ENCODE measurements around the gene C3orf62. TPM values are rescaled to one million over a fixed set of nuclear protein-coding genes. Genes with fewer than 3 reads are reported as not detected.

Gene C3orf62
- total and polyA plus RNA-seq, 10 of the 15 experiments (the other 5 are each of a cell fraction or from before 2014, with no cell fraction given): 2.7 to 7.5 (median 4.2) TPM

DNA sequence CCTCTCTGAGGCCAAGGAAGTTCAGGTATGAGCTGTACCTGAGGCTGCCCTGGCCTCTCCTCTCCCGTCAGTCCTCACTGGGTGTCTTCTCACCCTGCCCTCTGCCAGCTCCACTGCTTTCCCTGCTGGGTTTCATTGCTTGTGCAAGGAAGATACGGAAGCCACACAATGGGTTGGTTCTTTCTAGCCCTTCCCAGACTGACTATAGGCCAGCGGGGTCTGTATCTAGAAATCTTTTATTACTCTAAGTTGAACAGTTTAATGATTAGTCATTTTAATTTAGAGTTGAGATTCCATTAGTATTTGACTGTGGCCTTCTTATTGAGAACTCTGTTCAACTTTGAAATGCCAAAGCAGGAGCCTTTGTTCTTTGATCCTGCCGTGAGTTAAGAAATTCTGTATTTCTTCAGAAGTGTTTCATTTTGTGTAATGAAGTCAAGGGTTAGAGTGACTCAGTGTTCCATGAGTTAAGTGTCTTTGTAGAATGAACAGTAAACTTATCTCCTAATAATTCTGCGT, 16.2 kb downstream of the C3orf62 start:
- no TSS peak for BruUV-seq (replicated peaks)
- no peak for DNase-seq (ENCODE audit: low read depth, low spot score)
- H3K4me3 ChIP-seq: no peak overlapping the region
- no peak for ATAC-seq
- H3K79me2 ChIP-seq (ENCODE audit: control insufficient read depth, insufficient read depth, low read length): no peaks in the 10 kb centered on the region
- ChIA-PET RAD21 (ENCODE audit: unreplicated experiment) (no interaction called here), CTCF (no interaction called here), SMC1A (ENCODE audit: uncharacterized antibody, unreplicated experiment) (no interaction called here), POLR2A (interaction anchor here (0.7 kb wide), 1 partner anchor 266 kb away, joined by 5 read pairs; no protein-coding TSS in a partner anchor)
- no peak for TF ChIP-seq SRF (IDR thresholded peaks at IDR 0.05; ENCODE audit: low read depth in 2 of 2, low read length in 2 of 2)
- TF ChIP-seq, protein P1, sequence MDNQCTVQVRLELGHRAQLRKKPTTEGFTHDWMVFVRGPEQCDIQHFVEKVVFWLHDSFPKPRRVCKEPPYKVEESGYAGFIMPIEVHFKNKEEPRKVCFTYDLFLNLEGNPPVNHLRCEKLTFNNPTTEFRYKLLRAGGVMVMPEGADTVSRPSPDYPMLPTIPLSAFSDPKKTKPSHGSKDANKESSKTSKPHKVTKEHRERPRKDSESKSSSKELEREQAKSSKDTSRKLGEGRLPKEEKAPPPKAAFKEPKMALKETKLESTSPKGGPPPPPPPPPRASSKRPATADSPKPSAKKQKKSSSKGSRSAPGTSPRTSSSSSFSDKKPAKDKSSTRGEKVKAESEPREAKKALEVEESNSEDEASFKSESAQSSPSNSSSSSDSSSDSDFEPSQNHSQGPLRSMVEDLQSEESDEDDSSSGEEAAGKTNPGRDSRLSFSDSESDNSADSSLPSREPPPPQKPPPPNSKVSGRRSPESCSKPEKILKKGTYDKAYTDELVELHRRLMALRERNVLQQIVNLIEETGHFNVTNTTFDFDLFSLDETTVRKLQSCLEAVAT (IDR thresholded peaks at IDR 0.05): no peak
- TF ChIP-seq, protein P2, sequence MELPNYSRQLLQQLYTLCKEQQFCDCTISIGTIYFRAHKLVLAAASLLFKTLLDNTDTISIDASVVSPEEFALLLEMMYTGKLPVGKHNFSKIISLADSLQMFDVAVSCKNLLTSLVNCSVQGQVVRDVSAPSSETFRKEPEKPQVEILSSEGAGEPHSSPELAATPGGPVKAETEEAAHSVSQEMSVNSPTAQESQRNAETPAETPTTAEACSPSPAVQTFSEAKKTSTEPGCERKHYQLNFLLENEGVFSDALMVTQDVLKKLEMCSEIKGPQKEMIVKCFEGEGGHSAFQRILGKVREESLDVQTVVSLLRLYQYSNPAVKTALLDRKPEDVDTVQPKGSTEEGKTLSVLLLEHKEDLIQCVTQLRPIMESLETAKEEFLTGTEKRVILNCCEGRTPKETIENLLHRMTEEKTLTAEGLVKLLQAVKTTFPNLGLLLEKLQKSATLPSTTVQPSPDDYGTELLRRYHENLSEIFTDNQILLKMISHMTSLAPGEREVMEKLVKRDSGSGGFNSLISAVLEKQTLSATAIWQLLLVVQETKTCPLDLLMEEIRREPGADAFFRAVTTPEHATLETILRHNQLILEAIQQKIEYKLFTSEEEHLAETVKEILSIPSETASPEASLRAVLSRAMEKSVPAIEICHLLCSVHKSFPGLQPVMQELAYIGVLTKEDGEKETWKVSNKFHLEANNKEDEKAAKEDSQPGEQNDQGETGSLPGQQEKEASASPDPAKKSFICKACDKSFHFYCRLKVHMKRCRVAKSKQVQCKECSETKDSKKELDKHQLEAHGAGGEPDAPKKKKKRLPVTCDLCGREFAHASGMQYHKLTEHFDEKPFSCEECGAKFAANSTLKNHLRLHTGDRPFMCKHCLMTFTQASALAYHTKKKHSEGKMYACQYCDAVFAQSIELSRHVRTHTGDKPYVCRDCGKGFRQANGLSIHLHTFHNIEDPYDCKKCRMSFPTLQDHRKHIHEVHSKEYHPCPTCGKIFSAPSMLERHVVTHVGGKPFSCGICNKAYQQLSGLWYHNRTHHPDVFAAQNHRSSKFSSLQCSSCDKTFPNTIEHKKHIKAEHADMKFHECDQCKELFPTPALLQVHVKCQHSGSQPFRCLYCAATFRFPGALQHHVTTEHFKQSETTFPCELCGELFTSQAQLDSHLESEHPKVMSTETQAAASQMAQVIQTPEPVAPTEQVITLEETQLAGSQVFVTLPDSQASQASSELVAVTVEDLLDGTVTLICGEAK (IDR thresholded peaks at IDR 0.05; ENCODE audit: borderline replicate concordance): no peak
- no peak for TF ChIP-seq NFIC (IDR thresholded peaks at IDR 0.05; ENCODE audit: low read depth, low read length)
- no peak for TF ChIP-seq HCFC1 (IDR thresholded peaks at IDR 0.05; ENCODE audit: low read length)
- TF ChIP-seq IKZF1 (conservative IDR thresholded peaks at IDR 0.05): no peak
- TF ChIP-seq GABPA (IDR thresholded peaks at IDR 0.05; ENCODE audit: low read depth): no peak
- TF ChIP-seq ATF7 (IDR thresholded peaks at IDR 0.05; ENCODE audit: low read depth): no peak
- TF ChIP-seq POLR2A (IDR thresholded peaks at IDR 0.05; ENCODE audit: low read depth, low read length): no peak
- TF ChIP-seq, protein P3, sequence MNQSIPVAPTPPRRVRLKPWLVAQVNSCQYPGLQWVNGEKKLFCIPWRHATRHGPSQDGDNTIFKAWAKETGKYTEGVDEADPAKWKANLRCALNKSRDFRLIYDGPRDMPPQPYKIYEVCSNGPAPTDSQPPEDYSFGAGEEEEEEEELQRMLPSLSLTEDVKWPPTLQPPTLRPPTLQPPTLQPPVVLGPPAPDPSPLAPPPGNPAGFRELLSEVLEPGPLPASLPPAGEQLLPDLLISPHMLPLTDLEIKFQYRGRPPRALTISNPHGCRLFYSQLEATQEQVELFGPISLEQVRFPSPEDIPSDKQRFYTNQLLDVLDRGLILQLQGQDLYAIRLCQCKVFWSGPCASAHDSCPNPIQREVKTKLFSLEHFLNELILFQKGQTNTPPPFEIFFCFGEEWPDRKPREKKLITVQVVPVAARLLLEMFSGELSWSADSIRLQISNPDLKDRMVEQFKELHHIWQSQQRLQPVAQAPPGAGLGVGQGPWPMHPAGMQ (IDR thresholded peaks at IDR 0.05; ENCODE audit: borderline replicate concordance): no peak
- TF ChIP-seq GATAD2B (conservative IDR thresholded peaks at IDR 0.05; ENCODE audit: low read depth): no peak
- no peak for TF ChIP-seq NFXL1 (IDR thresholded peaks at IDR 0.05; ENCODE audit: borderline replicate concordance)
- no peak for TF ChIP-seq YBX1 (IDR thresholded peaks at IDR 0.05)
- no peaks in the 10 kb centered on the region for H3K9me3 ChIP-seq (replicated peaks; ENCODE audit: control insufficient read depth, insufficient read depth, low read length)
- no peaks in the 10 kb centered on the region for H3K4me1 ChIP-seq (ENCODE audit: control insufficient read depth, insufficient read depth, low read length)
- no peak for FAIRE-seq
- H3K27ac ChIP-seq (ENCODE audit: control insufficient read depth, insufficient read depth): no peak overlapping the region
- H3K4me2 ChIP-seq (ENCODE audit: control insufficient read depth, insufficient read depth): no peak overlapping the region
- no peaks in the 10 kb centered on the region for H4K20me1 ChIP-seq (ENCODE audit: control insufficient read depth, insufficient read depth)
- H3K27me3 ChIP-seq (replicated peaks in 1 of 2; ENCODE audit: control insufficient read depth in 2 of 2, insufficient read depth in 2 of 2, low read length in 1 of 2): no peaks in the 10 kb centered on the region
- in situ Hi-C loops (cut with MboI): no loop called here
- no peak overlapping the region for H2AFZ ChIP-seq (ENCODE audit: control insufficient read depth, low read depth, low read length)
- H3K36me3 ChIP-seq (ENCODE audit: control insufficient read depth in 2 of 2, insufficient read depth in 2 of 2, low read length in 1 of 2): no peaks in the 10 kb centered on the region
- intact Hi-C loops (cut with micrococcal nuclease; ENCODE audit: unreplicated experiment): no loop called here
- 76% methylated on average over 5 of the region's 5 CpGs for WGBS (ENCODE audit: insufficient coverage, insufficient replicate concordance, low lambda C conversion rate, missing lambda C conversion rate)
- no peak overlapping the region for H3K9ac ChIP-seq (ENCODE audit: control insufficient read depth, insufficient read depth, low read length)

All from GM12878 (cell line).